PC-9 (cell line): ENCODE measurements around the gene ENSA.
"Not testable (repeated sequence)": the region's sequence is repeated elsewhere in the genome, so short reads cannot be mapped to it uniquely, and the experiment has no call there.

Experiments used
- EZH2 ChIP-seq: fragments of 200-600 bp; sonication (generic); IDR thresholded peaks from 2 replicates; pipeline ENCODE4 v1.8.0; 2017; ENCODE audit warnings: antibody characterized with exemption, low read depth
- TF ChIP-seq, protein P1 (sequence below): fragments of 200-600 bp; sonication (generic); conservative IDR thresholded peaks from 2 replicates; pipeline ENCODE4 v1.6.1; 2017; ENCODE audit warnings: mixed run types, antibody characterized with exemption, mild to moderate bottlenecking, moderate library complexity

GRCh38 chr1:150654635-150655034, 25.2 kb upstream of the ENSA start:
- TF ChIP-seq, protein P1, sequence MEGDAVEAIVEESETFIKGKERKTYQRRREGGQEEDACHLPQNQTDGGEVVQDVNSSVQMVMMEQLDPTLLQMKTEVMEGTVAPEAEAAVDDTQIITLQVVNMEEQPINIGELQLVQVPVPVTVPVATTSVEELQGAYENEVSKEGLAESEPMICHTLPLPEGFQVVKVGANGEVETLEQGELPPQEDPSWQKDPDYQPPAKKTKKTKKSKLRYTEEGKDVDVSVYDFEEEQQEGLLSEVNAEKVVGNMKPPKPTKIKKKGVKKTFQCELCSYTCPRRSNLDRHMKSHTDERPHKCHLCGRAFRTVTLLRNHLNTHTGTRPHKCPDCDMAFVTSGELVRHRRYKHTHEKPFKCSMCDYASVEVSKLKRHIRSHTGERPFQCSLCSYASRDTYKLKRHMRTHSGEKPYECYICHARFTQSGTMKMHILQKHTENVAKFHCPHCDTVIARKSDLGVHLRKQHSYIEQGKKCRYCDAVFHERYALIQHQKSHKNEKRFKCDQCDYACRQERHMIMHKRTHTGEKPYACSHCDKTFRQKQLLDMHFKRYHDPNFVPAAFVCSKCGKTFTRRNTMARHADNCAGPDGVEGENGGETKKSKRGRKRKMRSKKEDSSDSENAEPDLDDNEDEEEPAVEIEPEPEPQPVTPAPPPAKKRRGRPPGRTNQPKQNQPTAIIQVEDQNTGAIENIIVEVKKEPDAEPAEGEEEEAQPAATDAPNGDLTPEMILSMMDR, result not testable (repeated sequence)
- TF ChIP-seq EZH2, result not testable (repeated sequence)
